ENCODE data around the gene MEI4. TPM values are rescaled to one million over a fixed set of nuclear protein-coding genes. Genes with fewer than 3 reads are reported as not detected.

MEI4 gene
- total RNA-seq, 1 donor from 2014 or later: not detected

GRCh38 chr6:77763124-77763523, 110.3 kb downstream of the MEI4 start:
- ATAC-seq (ENCODE audit: low read depth): no peak

GRCh38 chr6:77764364-77764763, 111.5 kb downstream of the MEI4 start:
- intact Hi-C loops (cut with micrococcal nuclease): no loop called here
- H3K4me1 Mint-ChIP-seq: no peaks in the 10 kb centered on the region
- H3K4me3 Mint-ChIP-seq: no peak overlapping the region

More at GRCh38 chr6:77763124-77763523, 110.3 kb downstream of the MEI4 start:
- H3K27me3 Mint-ChIP-seq: no peaks in the 10 kb centered on the region
- H3K36me3 Mint-ChIP-seq (ENCODE audit: low read depth): no peaks in the 10 kb centered on the region
- no peaks in the 10 kb centered on the region for H3K4me1 Mint-ChIP-seq
- ChIA-PET POLR2A (no interaction called here), CTCF (no interaction called here)
- H3K4me3 Mint-ChIP-seq: no peak overlapping the region
- no peak for DNase-seq
- H3K9me3 Mint-ChIP-seq: no peaks in the 10 kb centered on the region
- no peak overlapping the region for H3K27ac Mint-ChIP-seq
- TF ChIP-seq CTCF (IDR thresholded peaks at IDR 0.05): no peak
- intact Hi-C loops (cut with micrococcal nuclease): no loop called here

GRCh38 chr6:77773157-77773822, 120.5 kb downstream of the MEI4 start:
- intact Hi-C loops (cut with micrococcal nuclease): no loop called here
- no peaks in the 10 kb centered on the region for H3K36me3 Mint-ChIP-seq (ENCODE audit: low read depth)
- H3K4me1 Mint-ChIP-seq: no peaks in the 10 kb centered on the region
- CTCF ChIA-PET: no interaction called here
- ATAC-seq (ENCODE audit: low read depth) (no peak), DNase-seq (no peak)
- H3K9me3 Mint-ChIP-seq: peaks cover 2% of the 10 kb centered on the region
- TF ChIP-seq CTCF (IDR thresholded peaks at IDR 0.05): no peak
- no peak overlapping the region for H3K27ac Mint-ChIP-seq
- POLR2A ChIA-PET: no interaction called here
- H3K27me3 Mint-ChIP-seq: no peaks in the 10 kb centered on the region
- no peak overlapping the region for H3K4me3 Mint-ChIP-seq

More at GRCh38 chr6:77764364-77764763, 111.5 kb downstream of the MEI4 start:
- ATAC-seq (ENCODE audit: low read depth) (no peak), DNase-seq (no peak)
- Mint-ChIP-seq H3K36me3 (ENCODE audit: low read depth) (no peaks in the 10 kb centered on the region), H3K9me3 (no peaks in the 10 kb centered on the region), H3K27ac (no peak overlapping the region), H3K27me3 (no peaks in the 10 kb centered on the region)
- ChIA-PET POLR2A (no interaction called here), CTCF (no interaction called here)
- no peak for TF ChIP-seq CTCF (IDR thresholded peaks at IDR 0.05)

GRCh38 chr6:77774457-77774856, 121.6 kb downstream of the MEI4 start:
- ATAC-seq (ENCODE audit: low read depth) (no peak), DNase-seq (no peak)
- H3K27ac Mint-ChIP-seq: no peak overlapping the region
- intact Hi-C loops (cut with micrococcal nuclease): no loop called here
- H3K4me3 Mint-ChIP-seq: no peak overlapping the region
- POLR2A ChIA-PET: no interaction called here
- H3K4me1 Mint-ChIP-seq: no peaks in the 10 kb centered on the region
- H3K36me3 Mint-ChIP-seq (ENCODE audit: low read depth): no peaks in the 10 kb centered on the region
- CTCF ChIA-PET: no interaction called here
- TF ChIP-seq CTCF (IDR thresholded peaks at IDR 0.05): no peak
- peaks cover 2% of the 10 kb centered on the region for H3K9me3 Mint-ChIP-seq
- H3K27me3 Mint-ChIP-seq: no peaks in the 10 kb centered on the region

GRCh38 chr6:77776441-77776840, 123.6 kb downstream of the MEI4 start:
- no peak overlapping the region for H3K27ac Mint-ChIP-seq
- no peak for TF ChIP-seq CTCF (IDR thresholded peaks at IDR 0.05)

More at GRCh38 chr6:77776441-77776840, 123.6 kb downstream of the MEI4 start:
- no peaks in the 10 kb centered on the region for H3K27me3 Mint-ChIP-seq
- intact Hi-C loops (cut with micrococcal nuclease): no loop called here
- H3K4me1 Mint-ChIP-seq: no peaks in the 10 kb centered on the region
- H3K36me3 Mint-ChIP-seq (ENCODE audit: low read depth): no peaks in the 10 kb centered on the region
- no peak overlapping the region for H3K4me3 Mint-ChIP-seq
- H3K9me3 Mint-ChIP-seq: peaks cover 5% of the 10 kb centered on the region
- DNase-seq (no peak), ATAC-seq (ENCODE audit: low read depth) (no peak)
- ChIA-PET CTCF (no interaction called here), POLR2A (no interaction called here)

All from activated B cell treated with CpG ODN at 0.5 μM for 24 hours (primary cell).